Coronary artery (tissue), 2 donors: Measurements from ENCODE around the gene WASF3.

ENCODE experiments used
- DNase-seq: peaks from one replicate; pipeline ENCODE4 v3.0.0-alpha.2; 2017; ENCODE audit warnings: low spot score
- H3K27ac ChIP-seq, 2 donors: fragments of 200-600 bp; sonication (generic); one replicate each; pipeline ENCODE4 v1.5.1; 2016 to 2019
- H3K4me3 ChIP-seq: fragments of 200-600 bp; sonication (generic); 2 replicates; pipeline ENCODE4 v1.5.1; 2016; ENCODE audit warnings: mild to moderate bottlenecking, moderate library complexity
- TF ChIP-seq, protein P1 (sequence below): fragments of 200-600 bp; sonication (generic); IDR thresholded peaks from one replicate; pipeline ENCODE4 v1.5.1; 2019; ENCODE audit warnings: antibody characterized with exemption

Gene WASF3, protein sequence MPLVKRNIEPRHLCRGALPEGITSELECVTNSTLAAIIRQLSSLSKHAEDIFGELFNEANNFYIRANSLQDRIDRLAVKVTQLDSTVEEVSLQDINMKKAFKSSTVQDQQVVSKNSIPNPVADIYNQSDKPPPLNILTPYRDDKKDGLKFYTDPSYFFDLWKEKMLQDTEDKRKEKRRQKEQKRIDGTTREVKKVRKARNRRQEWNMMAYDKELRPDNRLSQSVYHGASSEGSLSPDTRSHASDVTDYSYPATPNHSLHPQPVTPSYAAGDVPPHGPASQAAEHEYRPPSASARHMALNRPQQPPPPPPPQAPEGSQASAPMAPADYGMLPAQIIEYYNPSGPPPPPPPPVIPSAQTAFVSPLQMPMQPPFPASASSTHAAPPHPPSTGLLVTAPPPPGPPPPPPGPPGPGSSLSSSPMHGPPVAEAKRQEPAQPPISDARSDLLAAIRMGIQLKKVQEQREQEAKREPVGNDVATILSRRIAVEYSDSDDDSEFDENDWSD

DNA sequence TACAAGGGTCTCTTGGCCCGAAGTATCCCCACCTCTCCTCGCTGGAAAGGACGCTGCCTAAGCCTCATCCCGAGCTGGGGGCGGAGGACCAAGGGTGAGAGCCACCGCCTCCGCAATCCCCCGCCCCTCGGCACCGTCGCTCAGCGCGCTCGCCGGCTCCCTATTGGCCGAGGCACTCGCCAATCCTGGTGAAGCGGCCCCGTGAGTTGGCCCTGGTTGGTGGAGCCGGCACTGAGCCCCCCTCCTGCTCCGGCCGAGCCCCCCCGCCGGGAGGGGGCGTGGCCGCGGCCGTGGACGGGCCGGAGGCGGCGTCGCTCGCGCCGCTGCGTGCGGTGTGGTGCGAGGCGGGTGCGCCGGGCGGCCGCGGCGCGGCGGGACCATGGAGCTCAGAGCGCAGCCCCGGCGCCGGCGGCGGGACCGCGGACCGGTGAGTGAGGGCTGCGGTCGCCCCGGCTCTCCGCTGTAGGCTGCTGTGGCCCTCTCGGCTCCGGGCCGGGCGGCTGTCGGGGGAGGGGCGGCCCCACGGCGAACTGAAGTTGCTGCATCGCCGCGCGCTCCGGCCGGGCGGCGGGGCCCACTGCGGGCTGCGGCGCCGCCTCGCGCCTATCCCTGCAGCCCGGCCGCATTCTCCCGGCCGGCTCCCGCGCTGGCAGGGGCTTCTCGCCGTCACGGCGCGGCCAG, at the start of gene WASF3:
TSS of gene WASF3 (plus strand) at position 291 of the 681 bp plus-strand sequence. CDS start 84,588 bp downstream, outside the sequence.
- Histone ChIP-seq H3K4me3 (peak within 1 kb of the TSS; percentile 77), H3K27ac (peak within 1 kb of the TSS; percentile 57 to 87)
- TF ChIP-seq, protein P1, sequence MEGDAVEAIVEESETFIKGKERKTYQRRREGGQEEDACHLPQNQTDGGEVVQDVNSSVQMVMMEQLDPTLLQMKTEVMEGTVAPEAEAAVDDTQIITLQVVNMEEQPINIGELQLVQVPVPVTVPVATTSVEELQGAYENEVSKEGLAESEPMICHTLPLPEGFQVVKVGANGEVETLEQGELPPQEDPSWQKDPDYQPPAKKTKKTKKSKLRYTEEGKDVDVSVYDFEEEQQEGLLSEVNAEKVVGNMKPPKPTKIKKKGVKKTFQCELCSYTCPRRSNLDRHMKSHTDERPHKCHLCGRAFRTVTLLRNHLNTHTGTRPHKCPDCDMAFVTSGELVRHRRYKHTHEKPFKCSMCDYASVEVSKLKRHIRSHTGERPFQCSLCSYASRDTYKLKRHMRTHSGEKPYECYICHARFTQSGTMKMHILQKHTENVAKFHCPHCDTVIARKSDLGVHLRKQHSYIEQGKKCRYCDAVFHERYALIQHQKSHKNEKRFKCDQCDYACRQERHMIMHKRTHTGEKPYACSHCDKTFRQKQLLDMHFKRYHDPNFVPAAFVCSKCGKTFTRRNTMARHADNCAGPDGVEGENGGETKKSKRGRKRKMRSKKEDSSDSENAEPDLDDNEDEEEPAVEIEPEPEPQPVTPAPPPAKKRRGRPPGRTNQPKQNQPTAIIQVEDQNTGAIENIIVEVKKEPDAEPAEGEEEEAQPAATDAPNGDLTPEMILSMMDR, result no peak
- peak; percentile 94 for DNase-seq

DNA sequence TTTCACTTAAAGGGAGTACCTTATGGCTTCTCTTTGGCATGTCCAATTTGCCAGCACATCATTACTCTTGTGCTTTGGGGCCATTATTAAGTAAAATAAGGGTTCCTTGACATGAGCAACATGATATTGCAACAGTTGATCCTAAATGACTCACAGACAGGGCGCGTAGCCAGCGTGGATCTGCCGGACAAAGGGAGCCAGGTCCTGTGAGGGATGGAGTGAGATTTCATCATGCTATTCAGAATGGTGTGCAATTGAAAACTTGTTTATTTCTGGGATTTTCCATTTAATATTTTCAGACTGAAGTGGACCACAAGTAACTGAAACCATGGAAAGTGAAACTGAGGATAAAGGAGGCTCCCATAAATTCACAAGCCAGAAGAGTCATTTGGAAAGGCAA, 48.6 kb upstream of the WASF3 start:
- TF ChIP-seq, protein P1, result no peak
- Histone ChIP-seq H3K4me3 (no peak overlapping the region), H3K27ac (no peak overlapping the region)
- peak; percentile 80 for DNase-seq

DNA sequence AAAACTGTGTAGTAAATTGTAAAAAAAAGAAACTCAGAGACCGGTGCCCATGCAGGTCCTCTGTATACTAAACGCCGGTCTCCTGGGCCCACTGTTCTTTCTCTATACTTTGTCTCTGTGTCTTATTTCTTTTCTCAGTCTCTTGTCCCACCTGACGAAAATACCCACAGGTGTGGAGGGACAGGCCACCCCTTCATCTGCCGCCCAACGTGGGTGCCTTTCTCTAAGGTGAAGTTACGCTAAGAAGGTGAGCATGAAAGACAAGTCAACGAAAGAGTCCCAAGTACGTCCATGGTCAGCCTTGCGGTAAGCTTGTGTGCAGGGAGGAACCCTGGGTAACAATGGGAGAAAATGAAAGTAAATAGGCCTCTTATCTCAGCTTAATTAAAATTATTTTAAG, 48.0 kb upstream of the WASF3 start:
- Histone ChIP-seq H3K27ac (peak overlapping the region in 1 of 2 donors; percentile 41), H3K4me3 (no peak overlapping the region)
- TF ChIP-seq, protein P1, result no peak
- no peak for DNase-seq

- H3K4me3 ChIP-seq, result no peak overlapping the region
- no peak for DNase-seq
- H3K27ac ChIP-seq, result no peak overlapping the region
- TF ChIP-seq, protein P1, result no peak
These were observed 43.6 kb upstream of the WASF3 start for GRCh38 chr13:26513931-26514330.

DNA sequence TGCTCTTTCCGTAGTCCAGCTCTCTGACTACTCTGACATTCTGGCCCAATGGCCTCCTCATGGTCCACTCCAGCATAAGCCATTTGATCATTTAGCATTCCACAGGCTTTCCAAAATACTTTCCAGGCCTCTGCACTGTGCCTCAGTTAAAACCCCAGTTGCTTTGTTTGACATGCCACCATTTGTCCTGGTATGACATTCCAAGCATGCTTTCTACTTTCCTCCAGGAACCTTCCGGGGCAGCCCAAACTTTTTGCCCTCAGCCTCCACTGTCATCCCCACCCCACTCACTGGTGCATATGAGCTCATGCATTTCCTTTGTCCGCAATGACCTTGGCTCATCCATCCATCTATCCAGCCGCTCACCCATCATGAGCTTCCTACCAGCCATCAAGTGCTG, 41.8 kb upstream of the WASF3 start:
- Histone ChIP-seq H3K27ac (no peak overlapping the region), H3K4me3 (no peak overlapping the region)
- TF ChIP-seq, protein P1, result no peak
- no peak for DNase-seq

DNA sequence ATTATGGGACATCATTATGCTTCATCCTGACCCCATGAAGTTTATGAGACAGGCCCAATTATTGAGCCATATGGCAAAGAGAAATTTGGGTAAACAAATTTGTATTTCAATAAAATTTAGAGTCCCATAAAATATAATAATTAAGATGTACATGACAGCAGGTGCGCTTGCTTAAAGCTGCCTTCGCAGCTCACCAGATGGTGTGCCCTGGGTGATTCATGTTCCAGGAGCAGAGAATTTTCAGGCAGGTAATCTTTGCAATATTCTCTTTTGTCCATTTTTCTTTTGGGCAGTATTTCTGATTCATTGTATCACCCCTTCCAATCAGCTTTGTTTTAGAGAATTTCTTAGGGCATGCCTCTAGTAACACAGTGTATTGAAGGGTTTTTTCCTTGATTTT, 39.5 kb upstream of the WASF3 start:
- DNase-seq, result no peak
- H3K27ac ChIP-seq, result no peak overlapping the region
- H3K4me3 ChIP-seq, result no peak overlapping the region
- TF ChIP-seq, protein P1, result no peak
